ENCODE measurements around the gene EPN1.

DNA sequence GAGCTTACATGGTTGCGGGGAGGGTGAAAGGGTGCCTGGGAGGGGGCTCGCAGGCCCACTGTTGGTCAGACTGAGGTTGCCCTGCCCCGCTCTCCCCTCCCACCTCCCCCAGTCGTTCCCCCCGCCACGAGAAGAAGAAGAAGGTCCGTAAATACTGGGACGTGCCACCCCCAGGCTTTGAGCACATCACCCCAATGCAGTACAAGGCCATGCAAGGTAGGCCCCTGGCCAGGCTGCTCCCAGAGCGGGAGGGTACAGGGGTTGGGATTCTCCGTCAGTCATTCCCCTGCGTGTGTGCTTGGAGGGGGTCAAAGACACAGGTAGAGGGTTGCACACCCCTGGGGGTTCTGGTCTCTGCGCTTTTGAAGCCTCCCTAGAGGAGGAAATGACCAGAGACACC, 14.6 kb upstream of the EPN1 start:
- TF ChIP-seq, protein P1, sequence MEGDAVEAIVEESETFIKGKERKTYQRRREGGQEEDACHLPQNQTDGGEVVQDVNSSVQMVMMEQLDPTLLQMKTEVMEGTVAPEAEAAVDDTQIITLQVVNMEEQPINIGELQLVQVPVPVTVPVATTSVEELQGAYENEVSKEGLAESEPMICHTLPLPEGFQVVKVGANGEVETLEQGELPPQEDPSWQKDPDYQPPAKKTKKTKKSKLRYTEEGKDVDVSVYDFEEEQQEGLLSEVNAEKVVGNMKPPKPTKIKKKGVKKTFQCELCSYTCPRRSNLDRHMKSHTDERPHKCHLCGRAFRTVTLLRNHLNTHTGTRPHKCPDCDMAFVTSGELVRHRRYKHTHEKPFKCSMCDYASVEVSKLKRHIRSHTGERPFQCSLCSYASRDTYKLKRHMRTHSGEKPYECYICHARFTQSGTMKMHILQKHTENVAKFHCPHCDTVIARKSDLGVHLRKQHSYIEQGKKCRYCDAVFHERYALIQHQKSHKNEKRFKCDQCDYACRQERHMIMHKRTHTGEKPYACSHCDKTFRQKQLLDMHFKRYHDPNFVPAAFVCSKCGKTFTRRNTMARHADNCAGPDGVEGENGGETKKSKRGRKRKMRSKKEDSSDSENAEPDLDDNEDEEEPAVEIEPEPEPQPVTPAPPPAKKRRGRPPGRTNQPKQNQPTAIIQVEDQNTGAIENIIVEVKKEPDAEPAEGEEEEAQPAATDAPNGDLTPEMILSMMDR (IDR thresholded peaks at IDR 0.05), result no peak
- TF ChIP-seq POLR2A (IDR thresholded peaks at IDR 0.05), result no peak

Data from heart left ventricle (tissue), 13 donors.